Activated CD4-positive, alpha-beta memory T cell treated with anti-CD3 and anti-CD28 coated beads for 36 hours (primary cell): ENCODE results near the gene TNFSF12. TPM values are rescaled to one million over a fixed set of nuclear protein-coding genes. Genes with fewer than 3 reads are reported as not detected.

ENCODE experiments used
- CTCF ChIA-PET: fragments of 350-600 bp; sonication (Branson Sonifier 250); formaldehyde crosslinking; loops from one replicate; lab custom pipeline; 2021; ENCODE audit warnings: antibody characterized with exemption, inconsistent platforms; lab: Charles Lee
- POLR2A ChIA-PET: fragments of 350-600 bp; sonication (Branson Sonifier 250); formaldehyde crosslinking; loops from one replicate; lab custom pipeline; 2021; ENCODE audit warnings: antibody characterized with exemption; lab: Charles Lee
- DNase-seq: peaks from one replicate; pipeline ENCODE4 v3.0.0-alpha.2; 2020
- H3K27ac Mint-ChIP-seq: one replicate; pipeline ENCODE4 v1.8.0; 2021; ENCODE audit warnings: mixed read lengths
- H3K27me3 Mint-ChIP-seq: one replicate; pipeline ENCODE4 v1.8.0; 2021; ENCODE audit warnings: mixed read lengths
- H3K36me3 Mint-ChIP-seq: one replicate; pipeline ENCODE4 v1.8.0; 2021; ENCODE audit warnings: mixed read lengths
- H3K4me1 Mint-ChIP-seq: one replicate; pipeline ENCODE4 v1.8.0; 2021; ENCODE audit warnings: low read depth, mixed read lengths
- H3K4me3 Mint-ChIP-seq: one replicate; pipeline ENCODE4 v1.8.0; 2021; ENCODE audit warnings: mild to moderate bottlenecking, mixed read lengths
- H3K9me3 Mint-ChIP-seq: one replicate; pipeline ENCODE4 v1.8.0; 2021; ENCODE audit warnings: mixed read lengths
- intact Hi-C: fragments of 100-400 bp; cut with micrococcal nuclease; formaldehyde crosslinking; loops from one replicate; pipeline ENCODE4 v1.15.1; 2023
- total RNA-seq, 2 experiments: library from RNA; stranded (reverse); gene quantifications; one replicate each; pipeline ENCODE4 v1.2.3, GENCODE V29; 2021

TNFSF12 gene
- total RNA-seq, 2 experiments from 2014 or later, result 19.7 to 22.4 TPM

DNA sequence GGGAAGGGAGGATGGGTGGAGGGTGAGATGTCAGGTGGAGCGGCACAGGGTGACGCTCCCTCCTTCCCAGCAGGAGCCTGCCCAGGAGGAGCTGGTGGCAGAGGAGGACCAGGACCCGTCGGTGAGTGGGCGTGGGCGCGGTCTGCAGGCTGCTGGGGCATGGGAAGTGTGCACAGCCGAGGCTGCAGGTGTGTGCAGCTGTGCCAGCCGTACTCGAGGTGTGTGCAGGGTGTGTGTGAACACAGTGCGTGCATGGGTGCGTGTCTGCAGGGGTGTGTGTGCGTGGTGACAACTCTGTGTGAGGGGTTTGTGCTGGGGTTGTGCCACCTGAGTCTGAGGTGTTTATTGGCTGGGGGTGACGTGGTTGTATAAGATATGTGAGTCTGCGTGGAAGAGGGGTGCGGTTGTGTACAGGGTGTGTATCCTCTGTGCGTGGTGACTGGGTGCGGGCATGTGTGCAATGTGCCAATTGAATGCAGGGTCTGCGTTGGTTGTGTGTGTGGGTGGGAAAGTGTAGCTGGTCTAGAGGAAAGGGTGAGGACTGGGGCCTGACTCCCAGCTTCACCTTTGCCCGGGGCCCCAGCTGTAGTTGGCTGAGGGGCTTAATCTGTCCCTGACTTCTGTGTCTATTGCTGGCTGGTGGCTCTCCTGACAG, 670 bp downstream of the TNFSF12 start:
- intact Hi-C loops, result no loop called here
- H3K36me3 Mint-ChIP-seq, result peaks cover 1% of the 10 kb centered on the region
- ChIA-PET POLR2A (interaction anchor here (0.5 to 1.5 kb wide), 4 partner anchors 11 to 426 kb away, joined by 3 to 4 read pairs (median 3); no protein-coding TSS in a partner anchor), CTCF (interaction anchor here (0.5 to 5.1 kb wide), 5 partner anchors 11 to 194 kb away, joined by 3 to 37 read pairs (median 3); no protein-coding TSS in a partner anchor)
- H3K27me3 Mint-ChIP-seq, result no peaks in the 10 kb centered on the region
- peak overlapping the region; percentile 54 for H3K27ac Mint-ChIP-seq
- no peaks in the 10 kb centered on the region for H3K9me3 Mint-ChIP-seq
- peak; percentile 63 for DNase-seq
- H3K4me3 Mint-ChIP-seq, result peak overlapping the region; percentile 71
- H3K4me1 Mint-ChIP-seq, result peaks cover 53% of the 10 kb centered on the region

DNA sequence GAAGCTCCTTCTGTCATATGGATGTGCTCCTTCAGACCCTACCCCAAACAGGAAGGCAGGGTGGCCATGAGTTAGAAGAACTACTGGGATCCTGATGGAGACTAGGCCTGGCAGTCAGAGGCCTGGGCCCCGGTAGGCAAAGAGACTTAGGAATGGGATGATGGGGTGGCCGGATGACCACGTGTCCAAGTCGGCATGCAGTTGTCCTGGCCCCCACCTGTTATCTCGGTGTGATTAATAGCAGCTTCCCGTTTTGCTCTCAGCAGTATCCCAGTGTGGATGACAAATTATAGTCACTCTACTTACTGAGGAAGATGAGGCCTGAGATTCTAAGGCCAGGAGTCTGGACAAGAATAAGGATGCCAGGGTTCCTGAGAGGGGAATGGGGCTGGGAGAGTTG, 1.5 kb downstream of the TNFSF12 start:
- POLR2A ChIA-PET, result interaction anchor here (1.5 kb wide), 2 partner anchors 10 to 65 kb away, joined by 3 to 4 read pairs; no protein-coding TSS in a partner anchor
- H3K4me3 Mint-ChIP-seq, result no peak overlapping the region

GRCh38 chr17:7551396-7551795, 2.5 kb downstream of the TNFSF12 start:
- peaks cover 58% of the 10 kb centered on the region for H3K4me1 Mint-ChIP-seq
- no peak overlapping the region for H3K4me3 Mint-ChIP-seq
- POLR2A ChIA-PET, result interaction anchor here (1.6 kb wide), 1 partner anchor 10 kb away, joined by 7 read pairs; the partner anchor contains the start of gene SENP3

More for the DNA sequence above, 1.5 kb downstream of the TNFSF12 start:
- DNase-seq, result no peak
- H3K4me1 Mint-ChIP-seq, result peaks cover 56% of the 10 kb centered on the region
- CTCF ChIA-PET, result interaction anchor here (5.1 kb wide), 1 partner anchor 10 kb away, joined by 37 read pairs; no protein-coding TSS in a partner anchor
- H3K36me3 Mint-ChIP-seq, result peaks cover 1% of the 10 kb centered on the region
- H3K27me3 Mint-ChIP-seq, result no peaks in the 10 kb centered on the region
- H3K27ac Mint-ChIP-seq, result no peak overlapping the region
- H3K9me3 Mint-ChIP-seq, result no peaks in the 10 kb centered on the region
- intact Hi-C loops, result no loop called here

DNA sequence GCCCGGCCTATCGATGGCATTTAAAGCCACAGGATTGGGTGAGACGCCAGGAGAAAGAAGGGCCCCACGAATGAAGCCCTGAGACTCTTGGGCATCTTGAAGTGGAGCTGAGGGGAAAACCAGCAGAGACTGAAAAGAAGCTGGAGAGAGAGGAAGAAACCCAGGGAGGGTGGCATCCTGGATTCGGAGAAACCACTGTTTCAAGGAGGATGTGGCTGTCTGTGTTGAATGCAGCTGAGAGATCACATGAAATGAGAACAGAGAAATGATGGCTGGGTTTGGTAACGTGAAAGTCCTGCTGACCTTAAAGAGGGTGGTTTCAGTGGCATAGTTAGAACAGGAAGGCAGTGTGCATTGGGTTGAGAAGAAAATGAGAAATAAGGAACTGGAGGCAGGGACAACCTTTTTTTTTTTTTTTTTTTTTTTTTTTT, 3.8 kb downstream of the TNFSF12 start:
- ChIA-PET POLR2A (interaction anchor here (0.6 to 1.6 kb wide), 8 partner anchors 8 to 248 kb away, joined by 3 to 7 read pairs (median 3); partner anchors contain the start of genes MPDU1 and SENP3), CTCF (interaction anchor here (0.5 to 2.3 kb wide), 7 partner anchors 8 to 197 kb away, joined by 3 to 17 read pairs (median 4); partner anchors contain the start of gene SENP3)
- H3K4me3 Mint-ChIP-seq, result peak overlapping the region; percentile 40
- no peaks in the 10 kb centered on the region for H3K9me3 Mint-ChIP-seq
- intact Hi-C loops, result loop anchor here (1.0 kb wide), 1 partner anchor 9 kb away; the partner anchor contains the start of gene SENP3
- H3K27ac Mint-ChIP-seq, result peak overlapping the region; percentile 88
- peak; percentile 62 for DNase-seq
- peaks cover 55% of the 10 kb centered on the region for H3K4me1 Mint-ChIP-seq
- no peaks in the 10 kb centered on the region for H3K27me3 Mint-ChIP-seq
- peaks cover 1% of the 10 kb centered on the region for H3K36me3 Mint-ChIP-seq

More at GRCh38 chr17:7551396-7551795, 2.5 kb downstream of the TNFSF12 start:
- no peak for DNase-seq
- Mint-ChIP-seq H3K9me3 (no peaks in the 10 kb centered on the region), H3K27me3 (no peaks in the 10 kb centered on the region), H3K27ac (peak overlapping the region; percentile 16), H3K36me3 (peaks cover 1% of the 10 kb centered on the region)
- CTCF ChIA-PET, result interaction anchor here (0.6 to 2.3 kb wide), 5 partner anchors 9 to 405 kb away, joined by 3 to 17 read pairs (median 4); partner anchors contain the start of gene SENP3
- intact Hi-C loops, result no loop called here

- Mint-ChIP-seq H3K36me3 (peaks cover 1% of the 10 kb centered on the region), H3K27ac (peak overlapping the region; percentile 88), H3K4me3 (no peak overlapping the region), H3K4me1 (peaks cover 50% of the 10 kb centered on the region), H3K27me3 (no peaks in the 10 kb centered on the region), H3K9me3 (no peaks in the 10 kb centered on the region)
- ChIA-PET POLR2A (interaction anchor here (1.5 kb wide), 1 partner anchor 30 kb away, joined by 3 read pairs; the partner anchor contains the start of gene MPDU1), CTCF (interaction anchor here (1.1 to 2.3 kb wide), 4 partner anchors 7 to 197 kb away, joined by 3 to 17 read pairs (median 7); partner anchors contain the start of gene SENP3)
- intact Hi-C loops, result no loop called here
- DNase-seq, result no peak
These were observed 4.5 kb downstream of the TNFSF12 start for GRCh38 chr17:7553356-7553755.

DNA sequence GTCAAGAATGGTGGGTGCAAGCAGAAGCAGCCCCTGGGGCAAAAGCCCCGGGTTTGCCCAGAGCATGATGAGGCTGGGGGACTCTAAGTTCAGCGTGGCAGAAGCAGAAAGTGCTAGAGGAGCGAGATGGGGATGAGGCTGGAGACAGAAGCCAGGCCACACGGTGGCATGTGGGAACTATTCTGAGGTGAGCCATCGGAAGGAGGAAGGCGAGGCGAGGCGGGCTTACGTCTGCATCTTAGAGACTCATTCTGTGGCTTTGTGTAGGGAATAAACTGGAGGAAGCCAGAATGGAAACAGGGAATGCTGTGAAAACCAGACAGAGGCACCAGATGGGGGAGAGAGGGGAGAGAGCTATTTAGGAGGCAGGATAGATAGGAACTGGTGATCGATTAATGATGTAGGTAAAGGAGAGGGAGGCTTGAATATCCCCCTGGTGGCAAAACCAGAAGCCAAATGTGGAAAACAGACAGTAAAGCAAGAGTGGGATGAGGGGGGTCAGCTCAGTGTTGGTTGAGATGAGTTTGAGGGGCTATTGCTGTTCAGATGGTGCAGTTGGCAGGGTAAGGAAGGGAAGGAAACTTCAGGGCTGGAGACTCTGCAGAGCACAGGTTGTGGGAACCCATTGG, 6.6 kb downstream of the TNFSF12 start:
- Mint-ChIP-seq H3K4me1 (peaks cover 46% of the 10 kb centered on the region), H3K36me3 (peaks cover 1% of the 10 kb centered on the region), H3K9me3 (no peaks in the 10 kb centered on the region), H3K4me3 (no peak overlapping the region), H3K27me3 (no peaks in the 10 kb centered on the region), H3K27ac (peak overlapping the region; percentile 40)
- intact Hi-C loops, result no loop called here
- CTCF ChIA-PET, result interaction anchor here (1.0 to 2.7 kb wide), 3 partner anchors 32 to 50 kb away, joined by 3 to 11 read pairs (median 3); no protein-coding TSS in a partner anchor
- POLR2A ChIA-PET, result interaction anchor here (0.8 kb wide), 1 partner anchor 29 kb away, joined by 3 read pairs; no protein-coding TSS in a partner anchor
- no peak for DNase-seq

DNA sequence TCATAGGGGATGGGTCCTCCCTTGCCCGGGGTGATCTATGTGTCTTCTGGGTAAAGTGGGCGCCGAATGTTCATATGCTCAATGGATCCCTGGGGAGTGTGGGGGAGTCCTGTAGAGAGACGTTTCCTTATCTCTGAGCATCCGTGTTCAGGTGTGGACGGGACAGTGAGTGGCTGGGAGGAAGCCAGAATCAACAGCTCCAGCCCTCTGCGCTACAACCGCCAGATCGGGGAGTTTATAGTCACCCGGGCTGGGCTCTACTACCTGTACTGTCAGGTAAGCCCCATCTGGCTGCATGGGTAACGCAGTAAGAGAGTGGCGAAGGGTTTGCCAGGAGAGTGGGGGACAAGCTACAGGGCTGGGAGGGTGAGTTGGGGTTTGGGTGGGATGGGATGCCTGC, 7.8 kb downstream of the TNFSF12 start:
- ChIA-PET CTCF (interaction anchor here (0.6 to 2.7 kb wide), 2 partner anchors 33 to 34 kb away, joined by 3 to 11 read pairs; no protein-coding TSS in a partner anchor), POLR2A (no interaction called here)
- Mint-ChIP-seq H3K9me3 (no peaks in the 10 kb centered on the region), H3K4me1 (peaks cover 43% of the 10 kb centered on the region), H3K27ac (no peak overlapping the region), H3K36me3 (peaks cover 3% of the 10 kb centered on the region), H3K4me3 (no peak overlapping the region), H3K27me3 (no peaks in the 10 kb centered on the region)
- no peak for DNase-seq
- intact Hi-C loops, result no loop called here

- no peaks in the 10 kb centered on the region for H3K27me3 Mint-ChIP-seq
- no peak for DNase-seq
- intact Hi-C loops, result no loop called here
- peaks cover 3% of the 10 kb centered on the region for H3K36me3 Mint-ChIP-seq
- ChIA-PET POLR2A (interaction anchor here (0.6 to 1.3 kb wide), 2 partner anchors 17 to 186 kb away, joined by 3 read pairs; no protein-coding TSS in a partner anchor), CTCF (interaction anchor here (1.4 to 2.7 kb wide), 3 partner anchors 34 to 121 kb away, joined by 3 to 12 read pairs (median 11); no protein-coding TSS in a partner anchor)
- no peaks in the 10 kb centered on the region for H3K9me3 Mint-ChIP-seq
- H3K4me3 Mint-ChIP-seq, result no peak overlapping the region
- H3K4me1 Mint-ChIP-seq, result peaks cover 39% of the 10 kb centered on the region
- no peak overlapping the region for H3K27ac Mint-ChIP-seq
These were observed 8.4 kb downstream of the TNFSF12 start for GRCh38 chr17:7557147-7557764.

- POLR2A ChIA-PET, result interaction anchor here (0.6 to 1.3 kb wide), 2 partner anchors 16 to 187 kb away, joined by 3 read pairs; no protein-coding TSS in a partner anchor
These were observed 9.1 kb downstream of the TNFSF12 start for GRCh38 chr17:7557775-7558543.

GRCh38 chr17:7558544-7559319, 9.9 kb downstream of the TNFSF12 start, which contains the start of gene TNFSF13:
Gene TNFSF13, plus strand, starts transcription at chr17:7558750. Its CDS starts 290 bp downstream, at chr17:7559040.
- ChIA-PET POLR2A (no interaction called here), CTCF (interaction anchor here (0.7 to 4.4 kb wide), 7 partner anchors 10 to 280 kb away, joined by 3 to 99 read pairs (median 12); partner anchors contain the start of genes MPDU1, SOX15 and TNFSF12)
- no peaks in the 10 kb centered on the region for H3K9me3 Mint-ChIP-seq
- no peaks in the 10 kb centered on the region for H3K27me3 Mint-ChIP-seq
- no peak within 1 kb of the TSS for H3K4me3 Mint-ChIP-seq
- H3K27ac Mint-ChIP-seq, result no peak within 1 kb of the TSS
- intact Hi-C loops, result no loop called here
- DNase-seq, result no peak
- peaks cover 33% of the 10 kb centered on the region for H3K4me1 Mint-ChIP-seq
- H3K36me3 Mint-ChIP-seq, result peaks cover 7% of the 10 kb centered on the region

More at GRCh38 chr17:7557775-7558543, 9.1 kb downstream of the TNFSF12 start:
- Mint-ChIP-seq H3K4me3 (no peak overlapping the region), H3K27ac (no peak overlapping the region), H3K36me3 (peaks cover 7% of the 10 kb centered on the region), H3K9me3 (no peaks in the 10 kb centered on the region), H3K27me3 (no peaks in the 10 kb centered on the region), H3K4me1 (peaks cover 39% of the 10 kb centered on the region)
- intact Hi-C loops, result no loop called here
- no peak for DNase-seq
- CTCF ChIA-PET, result interaction anchor here (0.7 to 4.4 kb wide), 6 partner anchors 34 to 202 kb away, joined by 3 to 99 read pairs (median 7); no protein-coding TSS in a partner anchor
